HT-29 (cell line): ENCODE data around the gene PCSK4. TPM values are rescaled to one million over a fixed set of nuclear protein-coding genes. Genes with fewer than 3 reads are reported as not detected.

Source experiments
- DNase-seq: peaks from one replicate; pipeline ENCODE4 v3.0.0-alpha.2; 2015; ENCODE audit warnings: low spot score
- total RNA-seq: library from RNA; depleted of rRNA; stranded (reverse); fragments of >200 nt; shearing (Covaris generic); gene quantifications from 2 replicates; pipeline ENCODE4 v1.2.3, GENCODE V29; 2014; rRNA removed

The PCSK4 gene
- total RNA-seq, 1 experiment from 2014 or later: 2.1 TPM

GRCh38 chr19:1439525-1440417 is 50.4 kb downstream of the PCSK4 start:
- peak; percentile 19 for DNase-seq

GRCh38 chr19:1438933-1439354 is 51.2 kb downstream of the PCSK4 start:
- DNase-seq: no peak

GRCh38 chr19:1438035-1438932 is 51.9 kb downstream of the PCSK4 start, which contains the start of gene RPS15:
Gene RPS15 (plus strand): TSS chr19:1438396. CDS start chr19:1438426, 30 bp downstream.
- DNase-seq: peak; percentile 86

GRCh38 chr19:1437609-1438008 is 52.5 kb downstream of the PCSK4 start:
- DNase-seq: no peak

GRCh38 chr19:1435378-1435989 is 54.7 kb downstream of the PCSK4 start:
- no peak for DNase-seq

GRCh38 chr19:1434577-1435060 is 55.5 kb downstream of the PCSK4 start:
- no peak for DNase-seq

GRCh38 chr19:1434040-1434366 is 56.1 kb downstream of the PCSK4 start:
- no peak for DNase-seq

- DNase-seq: no peak
These were observed 56.8 kb downstream of the PCSK4 start for GRCh38 chr19:1433119-1434039.

- DNase-seq: no peak
These were observed 57.7 kb downstream of the PCSK4 start for GRCh38 chr19:1432507-1432887.

- DNase-seq: no peak
These were observed 58.2 kb downstream of the PCSK4 start for GRCh38 chr19:1431759-1432506.

Other genes starting within 250 kb of the PCSK4 start
- 142 and 159 TPM in 2 replicates for gene ATP5F1D, start 248.6 kb downstream of the PCSK4 start, total RNA-seq
- gene MIDN, start 241.8 kb downstream of the PCSK4 start, total RNA-seq: 32.5 and 38.6 TPM in 2 replicates
- gene CIRBP, start 221.0 kb downstream of the PCSK4 start, total RNA-seq: 72.3 and 72.7 TPM in 2 replicates
- 156 and 183 TPM in 2 replicates for gene FAM174C, start 214.8 kb downstream of the PCSK4 start, total RNA-seq
- gene EFNA2, start 204.5 kb downstream of the PCSK4 start, total RNA-seq: 43.6 and 48.5 TPM in 2 replicates
- 133 and 170 TPM in 2 replicates for gene NDUFS7, start 106.4 kb downstream of the PCSK4 start, total RNA-seq
- gene GAMT, start 88.8 kb downstream of the PCSK4 start, total RNA-seq: 0.26 and 0.97 TPM in 2 replicates
- 223 and 234 TPM in 2 replicates for gene DAZAP1, start 82.8 kb downstream of the PCSK4 start, total RNA-seq
- gene RPS15, start 52.0 kb downstream of the PCSK4 start, total RNA-seq: 2,135 and 2,483 TPM in 2 replicates
- 0.16 and 0.43 TPM in 2 replicates for gene APC2, start 40.2 kb downstream of the PCSK4 start, total RNA-seq
- gene C19orf25, start 11.1 kb downstream of the PCSK4 start, total RNA-seq: 56.0 and 72.9 TPM in 2 replicates
- gene REEP6, start 831 bp upstream of the PCSK4 start, total RNA-seq: 23.1 and 26.6 TPM in 2 replicates
- gene ADAMTSL5, start 22.7 kb upstream of the PCSK4 start, total RNA-seq: 1.3 and 3.9 TPM in 2 replicates
- not detected in 2 replicates for gene PLK5, start 33.7 kb upstream of the PCSK4 start, total RNA-seq
- gene MEX3D, start 78.0 kb upstream of the PCSK4 start, total RNA-seq: 75.4 and 90.6 TPM in 2 replicates
- gene MBD3, start 102.5 kb upstream of the PCSK4 start, total RNA-seq: 202 and 231 TPM in 2 replicates
- 121 and 155 TPM in 2 replicates for gene UQCR11, start 115.1 kb upstream of the PCSK4 start, total RNA-seq
- 241 and 271 TPM in 2 replicates for gene TCF3, start 162.3 kb upstream of the PCSK4 start, total RNA-seq